SW 1271 (cell line): ENCODE measurements around the gene KCNQ1.
A peak's percentile ranks its signal among the peaks of the same experiment; 100 is the strongest.

Experiments used
- DNase-seq, 2 experiments: peaks; one replicate each; lab custom pipeline; 2025; lab: John Stamatoyannopoulos, UW

KCNQ1 gene

GRCh38 chr11:2423157-2424025, 21.4 kb upstream of the KCNQ1 start:
- DNase-seq = no peak

GRCh38 chr11:2424811-2425495, 19.9 kb upstream of the KCNQ1 start:
- no peak for DNase-seq

GRCh38 chr11:2425506-2425905, 19.3 kb upstream of the KCNQ1 start:
- DNase-seq = no peak

GRCh38 chr11:2426221-2426620, 18.6 kb upstream of the KCNQ1 start:
- no peak for DNase-seq

GRCh38 chr11:2426826-2427521, 17.8 kb upstream of the KCNQ1 start:
- no peak for DNase-seq

- DNase-seq = no peak
Measured at GRCh38 chr11:2427721-2428321, 17.0 kb upstream of the KCNQ1 start.

- DNase-seq = peak in 1 of 2 experiments; percentile 27
Measured at GRCh38 chr11:2428322-2428795, 16.4 kb upstream of the KCNQ1 start.

- no peak for DNase-seq
Measured at GRCh38 chr11:2431395-2431794, 13.4 kb upstream of the KCNQ1 start.

GRCh38 chr11:2432171-2432621, 12.6 kb upstream of the KCNQ1 start:
- no peak for DNase-seq

GRCh38 chr11:2432628-2433071, 12.2 kb upstream of the KCNQ1 start:
- no peak for DNase-seq

- DNase-seq = no peak
Measured at GRCh38 chr11:2433106-2433925, 11.5 kb upstream of the KCNQ1 start.

- no peak for DNase-seq
Measured at GRCh38 chr11:2434008-2434407, 10.8 kb upstream of the KCNQ1 start.

- DNase-seq = no peak
Measured at GRCh38 chr11:2434506-2435255, 10.1 kb upstream of the KCNQ1 start.

- no peak for DNase-seq
Measured at GRCh38 chr11:2435288-2436012, 9.4 kb upstream of the KCNQ1 start.

GRCh38 chr11:2436013-2436520, 8.7 kb upstream of the KCNQ1 start:
- no peak for DNase-seq

GRCh38 chr11:2436521-2437031, 8.2 kb upstream of the KCNQ1 start:
- DNase-seq = no peak

- no peak for DNase-seq
Measured at GRCh38 chr11:2437516-2437915, 7.3 kb upstream of the KCNQ1 start.

GRCh38 chr11:2439820-2440219, 5.0 kb upstream of the KCNQ1 start:
- no peak for DNase-seq

GRCh38 chr11:2440646-2441045, 4.2 kb upstream of the KCNQ1 start:
- DNase-seq = no peak
